Neutrophil (primary cell): ENCODE measurements around the gene PIANP.
"Not testable (repeated sequence)": the region's sequence is repeated elsewhere in the genome, so short reads cannot be mapped to it uniquely, and the experiment has no call there.

Experiments
- H3K27ac ChIP-seq: fragments of 200-600 bp; sonication (generic); 2 replicates; pipeline ENCODE4 v1.5.1; 2016; ENCODE audit warnings: mild to moderate bottlenecking, moderate library complexity
- H3K27me3 ChIP-seq: fragments of 200-600 bp; sonication (generic); 2 replicates; pipeline ENCODE4 v1.6.0; 2016; ENCODE audit warnings: mild to moderate bottlenecking
- H3K36me3 ChIP-seq: fragments of 200-600 bp; sonication (generic); 2 replicates; pipeline ENCODE4 v1.5.1; 2017
- H3K4me1 ChIP-seq, 2 experiments: fragments of 200-600 bp in 1 of 2; sonication (generic) in 1 of 2; 1 replicate in 1 of 2; 2 replicates in 1 of 2; pipeline versions ENCODE4 v1.5.1 to v1.6.1; 2013 to 2016; ENCODE audit warnings: low read depth in 1 of 2, low read length in 1 of 2, mild to moderate bottlenecking in 1 of 2, moderate library complexity in 1 of 2; ENCODE audit not compliant: control insufficient read depth in 1 of 2, insufficient read depth in 1 of 2
- H3K4me3 ChIP-seq, 2 experiments: fragments of 200-600 bp in 1 of 2; sonication (generic) in 1 of 2; 1 replicate in 1 of 2; 2 replicates in 1 of 2; pipeline ENCODE4 v1.5.1; 2013 to 2016; ENCODE audit warnings: low read depth in 1 of 2, low read length in 1 of 2, mild to moderate bottlenecking in 1 of 2, moderate library complexity in 1 of 2
- H3K9me3 ChIP-seq: fragments of 200-600 bp; sonication (generic); 2 replicates; pipeline ENCODE4 v1.5.1; 2016
- CTCF ChIP-seq: fragments of 200-600 bp; sonication (generic); IDR thresholded peaks from 2 replicates; pipeline ENCODE4 v1.5.1; 2016; ENCODE audit warnings: antibody characterized with exemption

Gene PIANP

GRCh38 chr12:6708960-6709394, 8.4 kb upstream of the PIANP start:
- Histone ChIP-seq H3K36me3 (no peaks in the 10 kb centered on the region), H3K27me3 (peaks cover 51% of the 10 kb centered on the region), H3K4me1 (no peaks in the 10 kb centered on the region), H3K4me3 (no peak overlapping the region), H3K9me3 (no peaks in the 10 kb centered on the region), H3K27ac (no peak overlapping the region)
- TF ChIP-seq CTCF: no peak

GRCh38 chr12:6708351-6708750, 7.7 kb upstream of the PIANP start:
- not testable (repeated sequence) for H3K4me3 ChIP-seq, H3K9me3 ChIP-seq, H3K27ac ChIP-seq, H3K4me1 ChIP-seq, H3K36me3 ChIP-seq
- H3K27me3 ChIP-seq: peaks cover 56% of the 10 kb centered on the region

GRCh38 chr12:6703631-6704030, 3.0 kb upstream of the PIANP start:
- Histone ChIP-seq H3K9me3 (no peaks in the 10 kb centered on the region), H3K27me3 (peaks cover 86% of the 10 kb centered on the region), H3K36me3 (no peaks in the 10 kb centered on the region), H3K4me3 (no peak overlapping the region), H3K4me1 (peaks cover 0 to 11% of the 10 kb centered on the region in 2 experiments), H3K27ac (no peak overlapping the region)
- TF ChIP-seq CTCF: no peak

GRCh38 chr12:6701078-6701768, 608 bp upstream of the PIANP start:
- Histone ChIP-seq H3K27me3 (peaks cover 100% of the 10 kb centered on the region), H3K9me3 (no peaks in the 10 kb centered on the region), H3K36me3 (no peaks in the 10 kb centered on the region), H3K4me1 (peaks cover 0 to 11% of the 10 kb centered on the region in 2 experiments), H3K4me3 (no peak overlapping the region), H3K27ac (no peak overlapping the region)
- no peak for TF ChIP-seq CTCF

GRCh38 chr12:6699989-6700645, 498 bp downstream of the PIANP start:
- H3K9me3 ChIP-seq: no peaks in the 10 kb centered on the region
- no peak overlapping the region for H3K4me3 ChIP-seq
- peaks cover 0 to 11% of the 10 kb centered on the region in 2 experiments for H3K4me1 ChIP-seq
- TF ChIP-seq CTCF: no peak
- no peaks in the 10 kb centered on the region for H3K36me3 ChIP-seq
- H3K27me3 ChIP-seq: peaks cover 100% of the 10 kb centered on the region
- H3K27ac ChIP-seq: no peak overlapping the region

- Histone ChIP-seq H3K4me3 (no peak overlapping the region), H3K27me3 (peaks cover 94% of the 10 kb centered on the region), H3K27ac (no peak overlapping the region), H3K4me1 (peaks cover 0 to 11% of the 10 kb centered on the region in 2 experiments), H3K36me3 (no peaks in the 10 kb centered on the region), H3K9me3 (no peaks in the 10 kb centered on the region)
- no peak for TF ChIP-seq CTCF
Observed at GRCh38 chr12:6699259-6699988, 1.2 kb downstream of the PIANP start.
